K562 (cell line): ENCODE results near the gene LAMA5. TPM values are rescaled to one million over a fixed set of nuclear protein-coding genes. Genes with fewer than 3 reads are reported as not detected.

Source experiments
- ATAC-seq: fragments of 200-7000 bp; cut with Tn5 transposase; 3 replicates; pipeline ENCODE4 v1.9.1; 2020; ENCODE audit warnings: moderate library complexity
- BruUV-seq: library from RNA; stranded (reverse); fragments of 400-500 nt; replicated peaks from 2 replicates; lab custom pipeline; 2021; lab: Mats Ljungman, UMichigan
- CTCF ChIA-PET: fragments of 300-600 bp; formaldehyde crosslinking; extraction: SDS; loops from one replicate; lab custom pipeline; 2021; ENCODE audit warnings: low intra/inter-chr PET ratio; lab: Yijun Ruan, JAX
- POLR2A ChIA-PET: fragments of 300-600, 350-650 bp; sonication (Branson Sonifier 250); formaldehyde crosslinking; extraction: SDS; loops from one replicate; lab custom pipeline; 2021; ENCODE audit warnings: antibody characterized with exemption, inconsistent platforms; lab: Yijun Ruan, JAX
- DNase-seq, 4 experiments: peaks; one replicate each; pipeline versions ENCODE4 v3.0.0 to v3.0.0-alpha.2; 2011 to 2018; ENCODE audit warnings: low spot score in 3 of 4, mixed read lengths in 3 of 4; ENCODE audit errors: extremely low read depth in 1 of 4
- FAIRE-seq: peaks from 2 replicates; lab custom pipeline; 2011; peaks lifted over from hg19 to GRCh38; lab: Jason Lieb, UNC
- H2AFZ ChIP-seq: 2 replicates; pipeline ENCODE4 v1.6.0; 2011; ENCODE audit warnings: low read depth, low read length, control low read depth, inconsistent platforms
- H3K27ac ChIP-seq: fragments of 200-600 bp; 3 replicates; pipeline ENCODE4 v1.8.0; 2011; ENCODE audit warnings: low read depth, mild to moderate bottlenecking, control low read depth, inconsistent platforms, low read length, moderate library complexity, mixed read lengths; ENCODE audit errors: extremely low read depth
- H3K27me3 ChIP-seq, 2 experiments: fragments of 300-600 bp in 1 of 2; 2 replicates in 1 of 2; 3 replicates in 1 of 2; pipeline versions ENCODE4 v1.6.0 to v1.8.0; 2011; ENCODE audit warnings: inconsistent platforms in 2 of 2, low read length in 2 of 2, mild to moderate bottlenecking in 1 of 2, mixed read lengths in 1 of 2, moderate library complexity in 1 of 2; ENCODE audit not compliant: control insufficient read depth in 2 of 2, insufficient read depth in 2 of 2
- H3K36me3 ChIP-seq: fragments of 300-600 bp; 3 replicates; pipeline ENCODE4 v1.8.0; 2011; ENCODE audit warnings: mild to moderate bottlenecking, low read length, inconsistent platforms; ENCODE audit not compliant: control insufficient read depth, insufficient read depth
- H3K4me1 ChIP-seq, 2 experiments: fragments of 200-600 bp in 1 of 2; replicated peaks in 1 of 2; 2 replicates in 1 of 2; 3 replicates in 1 of 2; pipeline versions ENCODE4 v1.5.1 to v1.8.0; 2011; ENCODE audit warnings: inconsistent platforms in 2 of 2, low read length in 2 of 2, mild to moderate bottlenecking in 1 of 2, mixed read lengths in 1 of 2, moderate library complexity in 1 of 2; ENCODE audit not compliant: control insufficient read depth in 2 of 2, insufficient read depth in 2 of 2
- H3K4me2 ChIP-seq: 2 replicates; pipeline ENCODE4 v1.6.1; 2011; ENCODE audit warnings: low read length, control low read depth, inconsistent platforms, mixed read lengths; ENCODE audit not compliant: insufficient read depth
- H3K4me3 ChIP-seq: fragments of 200-600 bp; sonication (generic), shearing (Covaris generic); 2 replicates; pipeline ENCODE4 v1.5.1; 2016; ENCODE audit warnings: control low read depth, inconsistent platforms
- H3K79me2 ChIP-seq: fragments of 200-600 bp; 3 replicates; pipeline ENCODE4 v1.8.0; 2011; ENCODE audit warnings: low read length, inconsistent platforms; ENCODE audit not compliant: control insufficient read depth, insufficient read depth
- H3K9ac ChIP-seq, 2 experiments: 2 replicates each; pipeline versions ENCODE4 v1.6.0 to v1.6.1; 2011; ENCODE audit warnings: low read depth in 2 of 2, low read length in 2 of 2, control low read depth in 1 of 2, inconsistent platforms in 1 of 2, mild to moderate bottlenecking in 1 of 2, mixed read lengths in 1 of 2; ENCODE audit not compliant: insufficient read depth in 1 of 2
- H3K9me1 ChIP-seq: one replicate; pipeline ENCODE4 v1.6.0; 2011; ENCODE audit warnings: inconsistent platforms, mild to moderate bottlenecking, low read length, moderate library complexity; ENCODE audit not compliant: control insufficient read depth, insufficient read depth
- H3K9me3 ChIP-seq: replicated peaks from 2 replicates; pipeline ENCODE4 v1.5.1; 2011; ENCODE audit warnings: low read depth, low read length, inconsistent platforms; ENCODE audit not compliant: control insufficient read depth, insufficient read depth
- H4K20me1 ChIP-seq: replicated peaks from 2 replicates; pipeline ENCODE4 v1.6.1; 2011; ENCODE audit warnings: low read length, inconsistent platforms, mixed read lengths; ENCODE audit not compliant: control insufficient read depth, insufficient read depth
- CBFA2T3 ChIP-seq: fragments of 450-650 bp; IDR thresholded peaks from 2 replicates; pipeline ENCODE4 v1.6.1; 2017
- HDAC8 ChIP-seq: fragments of 450-650 bp; IDR thresholded peaks from 2 replicates; pipeline ENCODE4 v1.6.1; 2016; ENCODE audit warnings: mild to moderate bottlenecking, missing genetic modification characterization, moderate library complexity, missing compliant biosample characterization
- ILF3 ChIP-seq: fragments of 450-650 bp; IDR thresholded peaks from 2 replicates; pipeline ENCODE4 v1.6.1; 2018; ENCODE audit warnings: antibody characterized with exemption, mild to moderate bottlenecking, moderate library complexity, borderline replicate concordance
- JUND ChIP-seq, 2 experiments: IDR thresholded peaks; 2 replicates in 1 of 2; 3 replicates in 1 of 2; pipeline ENCODE4 v1.6.1; 2011; ENCODE audit warnings: borderline replicate concordance in 2 of 2, low read depth in 2 of 2, low read length in 2 of 2, improper control_type of control experiment in 1 of 2, missing biosample characterization in 1 of 2, missing genetic modification characterization in 1 of 2, missing genetic modification reagents in 1 of 2
- KHSRP ChIP-seq: fragments of 450-650 bp; IDR thresholded peaks from 2 replicates; pipeline ENCODE4 v1.6.1; 2017
- LARP7 ChIP-seq: fragments of 450-650 bp; IDR thresholded peaks from 2 replicates; pipeline ENCODE4 v1.6.1; 2016
- RERE ChIP-seq: sonication (generic); formaldehyde crosslinking; IDR thresholded peaks from 2 replicates; pipeline ENCODE4 v1.8.0; 2023; ENCODE audit warnings: missing genetic modification reagents, mild to moderate bottlenecking, borderline replicate concordance
- RHOXF2B ChIP-seq: fragments of 250-450 bp; sonication (Bioruptor Pico); conservative IDR thresholded peaks from 2 replicates; pipeline ENCODE4 v1.5.1; 2021
- SOX6 ChIP-seq: fragments of 450-650 bp; IDR thresholded peaks from 2 replicates; pipeline ENCODE4 v1.6.1; 2014; ENCODE audit warnings: mild to moderate bottlenecking
- TCF3 ChIP-seq: sonication (generic); formaldehyde crosslinking; IDR thresholded peaks from 2 replicates; pipeline ENCODE4 v1.4.0; 2020; ENCODE audit warnings: mild to moderate bottlenecking, missing genetic modification reagents
- ZC3H8 ChIP-seq: fragments of 450-650 bp; IDR thresholded peaks from 2 replicates; pipeline ENCODE4 v1.6.1; 2017
- ZNF384 ChIP-seq: IDR thresholded peaks from 2 replicates; pipeline ENCODE4 v1.6.1; 2012; ENCODE audit warnings: low read depth, low read length, improper control_type of control experiment
- WGBS: fragments of 100-300 bp; shearing (Covaris generic); methylation state at CpG from one replicate; pipeline ENCODE4 v1.1.6; 2016; ENCODE audit warnings: low coverage, mixed read lengths; ENCODE audit not compliant: insufficient coverage; ENCODE audit errors: missing lambda C conversion rate; 5-methylcytosine and 5-hydroxymethylcytosine counted together
- in situ Hi-C: fragments of 300-500 bp; cut with MboI; formaldehyde crosslinking; loops from 4 replicates; pipeline ENCODE4 v1.15.0; 2018; ENCODE audit warnings: inconsistent platforms, mixed read lengths
- intact Hi-C: fragments of 100-400 bp; cut with micrococcal nuclease; formaldehyde crosslinking; loops from 2 replicates; pipeline ENCODE4 v1.14.2; 2022
- polyA plus RNA-seq, 8 experiments: library from polyadenylated mRNA; depleted of rRNA in 4 of 8; stranded (reverse) in 5 of 8; unstranded in 3 of 8; fragments of >200 nt; fragmentation: Nextera tagmentation in 2 of 8; fragmentation: Illumina TruSeq in 1 of 8; extraction: Ambion mirVana in 2 of 8; extraction: Trizol in 1 of 8; gene quantifications; 2 replicates each; pipeline versions ENCODE4 v1.2.1 to v1.2.3, GENCODE V29; 2011 to 2014; ENCODE audit warnings: inconsistent platforms in 1 of 8, missing spikeins in 1 of 8
- total RNA-seq, 7 experiments: library from RNA; depleted of rRNA in 6 of 7; stranded (reverse); fragments of >200 nt in 6 of 7; fragmentation: Illumina TruSeq in 2 of 7; extraction: Trizol in 2 of 7; gene quantifications; 2 replicates each; pipeline versions ENCODE4 v1.2.1 to v1.2.3, GENCODE V29; 2011 to 2021; ENCODE audit warnings: low replicate concordance in 1 of 7
- TF ChIP-seq, protein P1 (sequence below): fragments of 450-650 bp; IDR thresholded peaks from 2 replicates; pipeline ENCODE4 v1.6.1; 2017; ENCODE audit warnings: mild to moderate bottlenecking, moderate library complexity
- TF ChIP-seq, protein P2 (sequence below), 3 experiments: IDR thresholded peaks in 2 of 3; conservative IDR thresholded peaks in 1 of 3; 2 replicates each; pipeline ENCODE4 v1.5.1; 2011 to 2012; ENCODE audit warnings: low read length in 3 of 3, mild to moderate bottlenecking in 3 of 3, control low read depth in 2 of 3, improper control_type of control experiment in 1 of 3, inconsistent platforms in 1 of 3, low read depth in 1 of 3, mixed read lengths in 1 of 3, moderate library complexity in 1 of 3; ENCODE audit not compliant: insufficient read depth in 2 of 3

Gene LAMA5
- total and polyA plus RNA-seq, 9 of the 15 experiments (the other 6 are each of a cell fraction or from before 2014, with no cell fraction given): 0.31 to 101 (median 7.8) TPM

GRCh38 chr20:62267543-62267942 is 99.6 kb downstream of the LAMA5 start (continued):
- TF ChIP-seq, protein P1, sequence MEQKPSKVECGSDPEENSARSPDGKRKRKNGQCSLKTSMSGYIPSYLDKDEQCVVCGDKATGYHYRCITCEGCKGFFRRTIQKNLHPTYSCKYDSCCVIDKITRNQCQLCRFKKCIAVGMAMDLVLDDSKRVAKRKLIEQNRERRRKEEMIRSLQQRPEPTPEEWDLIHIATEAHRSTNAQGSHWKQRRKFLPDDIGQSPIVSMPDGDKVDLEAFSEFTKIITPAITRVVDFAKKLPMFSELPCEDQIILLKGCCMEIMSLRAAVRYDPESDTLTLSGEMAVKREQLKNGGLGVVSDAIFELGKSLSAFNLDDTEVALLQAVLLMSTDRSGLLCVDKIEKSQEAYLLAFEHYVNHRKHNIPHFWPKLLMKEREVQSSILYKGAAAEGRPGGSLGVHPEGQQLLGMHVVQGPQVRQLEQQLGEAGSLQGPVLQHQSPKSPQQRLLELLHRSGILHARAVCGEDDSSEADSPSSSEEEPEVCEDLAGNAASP: no peak

- FAIRE-seq (no peak), DNase-seq (no peak), ATAC-seq (no peak)
- Histone ChIP-seq H3K27me3 (no peaks in the 10 kb centered on the region), H3K79me2 (no peaks in the 10 kb centered on the region), H3K9me1 (no peaks in the 10 kb centered on the region), H3K9ac (no peak overlapping the region), H3K4me3 (no peak overlapping the region), H4K20me1 (0 out of 2 replicates have a peak, but pooled peaks cover 9% of the 10 kb centered on the region), H3K27ac (no peak overlapping the region), H2AFZ (no peak overlapping the region), H3K36me3 (peaks cover 21% of the 10 kb centered on the region; the same call in 2 of the 3 replicates), H3K4me2 (no peak overlapping the region), H3K9me3 (no peaks in the 10 kb centered on the region), H3K4me1 (peaks cover 0 to 20% of the 10 kb centered on the region in 2 experiments; a peak in 2 of 5 replicates)
- 88% methylated on average over 13 of the region's 13 CpGs for WGBS
- in situ Hi-C loops: no loop called here
- POLR2A ChIA-PET: interaction anchor here (0.7 kb wide), 1 partner anchor 33 kb away, joined by 3 read pairs; no protein-coding TSS in a partner anchor
- intact Hi-C loops: no loop called here
- CTCF ChIA-PET: no interaction called here
- no TSS peak for BruUV-seq
- TF ChIP-seq CBFA2T3: no peak
- no peak for TF ChIP-seq LARP7
- no peak for TF ChIP-seq ILF3
- no peak for TF ChIP-seq RERE
- no peak for TF ChIP-seq SOX6
- no peak for TF ChIP-seq JUND (IDR thresholded peaks at IDR 0.05; ENCODE audit: borderline replicate concordance, low read depth, low read length)
- TF ChIP-seq JUND (tag; IDR thresholded peaks at IDR 0.05; ENCODE audit: borderline replicate concordance, low read depth, low read length): no peak
- TF ChIP-seq ZC3H8: no peak
- TF ChIP-seq TCF3: no peak
- no peak for TF ChIP-seq ZNF384
- no peak for TF ChIP-seq HDAC8 (tag)
- TF ChIP-seq, protein P2, sequence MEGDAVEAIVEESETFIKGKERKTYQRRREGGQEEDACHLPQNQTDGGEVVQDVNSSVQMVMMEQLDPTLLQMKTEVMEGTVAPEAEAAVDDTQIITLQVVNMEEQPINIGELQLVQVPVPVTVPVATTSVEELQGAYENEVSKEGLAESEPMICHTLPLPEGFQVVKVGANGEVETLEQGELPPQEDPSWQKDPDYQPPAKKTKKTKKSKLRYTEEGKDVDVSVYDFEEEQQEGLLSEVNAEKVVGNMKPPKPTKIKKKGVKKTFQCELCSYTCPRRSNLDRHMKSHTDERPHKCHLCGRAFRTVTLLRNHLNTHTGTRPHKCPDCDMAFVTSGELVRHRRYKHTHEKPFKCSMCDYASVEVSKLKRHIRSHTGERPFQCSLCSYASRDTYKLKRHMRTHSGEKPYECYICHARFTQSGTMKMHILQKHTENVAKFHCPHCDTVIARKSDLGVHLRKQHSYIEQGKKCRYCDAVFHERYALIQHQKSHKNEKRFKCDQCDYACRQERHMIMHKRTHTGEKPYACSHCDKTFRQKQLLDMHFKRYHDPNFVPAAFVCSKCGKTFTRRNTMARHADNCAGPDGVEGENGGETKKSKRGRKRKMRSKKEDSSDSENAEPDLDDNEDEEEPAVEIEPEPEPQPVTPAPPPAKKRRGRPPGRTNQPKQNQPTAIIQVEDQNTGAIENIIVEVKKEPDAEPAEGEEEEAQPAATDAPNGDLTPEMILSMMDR (IDR thresholded peaks at IDR 0.05 in 2 of 3, conservative IDR thresholded peaks at IDR 0.05 in 1 of 3; ENCODE audit: insufficient read depth in 2 of 3, low read depth in 1 of 3, low read length in 3 of 3): no peak
- TF ChIP-seq RHOXF2B: no peak
- no peak for TF ChIP-seq KHSRP
These were observed 100.3 kb downstream of the LAMA5 start for GRCh38 chr20:62266851-62267250.
